GM18508 (cell line): ENCODE results near the gene TRIM24.
"Not testable (repeated sequence)": the region's sequence is repeated elsewhere in the genome, so short reads cannot be mapped to it uniquely, and the experiment has no call there.

ENCODE experiments used
- ATAC-seq: cut with Tn5 transposase; IDR thresholded peaks from one replicate; pipeline ENCODE4 v1.9.1; 2021; ENCODE audit warnings: moderate number of reproducible peaks; ENCODE audit not compliant: insufficient read depth, unreplicated experiment

The TRIM24 gene

DNA sequence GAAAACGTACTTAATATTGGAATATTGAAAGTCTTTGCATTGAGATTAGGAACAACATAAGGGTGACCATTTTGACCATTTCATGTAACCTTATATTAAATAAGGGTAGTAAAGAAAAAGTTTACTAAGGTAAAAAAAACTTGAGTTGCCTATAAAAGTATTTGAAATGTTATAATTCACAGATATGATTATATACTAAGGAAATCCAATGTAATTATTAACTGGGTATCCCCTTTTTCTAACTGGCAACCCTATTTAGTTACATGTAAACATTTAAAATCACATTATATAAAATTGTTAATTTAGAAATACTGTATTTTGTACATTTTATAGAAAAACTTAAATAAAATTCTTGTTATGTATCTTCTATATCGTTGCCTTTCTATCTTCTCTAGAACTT, 64.2 kb downstream of the TRIM24 start:
- ATAC-seq = no peak

DNA sequence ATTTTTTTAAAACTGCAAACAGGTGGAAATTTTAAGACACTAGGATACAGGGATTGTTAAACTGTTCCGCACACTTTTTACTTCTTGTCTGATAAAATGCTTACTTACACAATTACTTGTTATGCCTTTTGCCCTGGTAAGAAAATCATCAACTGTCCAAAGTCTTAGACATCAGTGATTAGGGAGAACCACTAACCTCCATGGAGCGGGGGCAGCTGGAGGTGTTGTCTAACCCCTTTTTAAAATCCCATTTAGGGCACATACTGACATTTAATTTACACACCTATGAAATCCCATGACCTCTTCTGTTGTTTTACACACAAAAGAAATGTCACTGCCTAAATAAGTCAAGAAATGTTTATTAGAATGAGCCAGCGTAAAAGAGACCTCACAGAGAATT, 65.7 kb downstream of the TRIM24 start:
- ATAC-seq = no peak

GRCh38 chr7:138527746-138528223, 67.7 kb downstream of the TRIM24 start:
- ATAC-seq = no peak

- not testable (repeated sequence) for ATAC-seq
These were observed 76.8 kb downstream of the TRIM24 start for GRCh38 chr7:138536833-138537232.

GRCh38 chr7:138538518-138538917, 78.5 kb downstream of the TRIM24 start:
- ATAC-seq = no peak

DNA sequence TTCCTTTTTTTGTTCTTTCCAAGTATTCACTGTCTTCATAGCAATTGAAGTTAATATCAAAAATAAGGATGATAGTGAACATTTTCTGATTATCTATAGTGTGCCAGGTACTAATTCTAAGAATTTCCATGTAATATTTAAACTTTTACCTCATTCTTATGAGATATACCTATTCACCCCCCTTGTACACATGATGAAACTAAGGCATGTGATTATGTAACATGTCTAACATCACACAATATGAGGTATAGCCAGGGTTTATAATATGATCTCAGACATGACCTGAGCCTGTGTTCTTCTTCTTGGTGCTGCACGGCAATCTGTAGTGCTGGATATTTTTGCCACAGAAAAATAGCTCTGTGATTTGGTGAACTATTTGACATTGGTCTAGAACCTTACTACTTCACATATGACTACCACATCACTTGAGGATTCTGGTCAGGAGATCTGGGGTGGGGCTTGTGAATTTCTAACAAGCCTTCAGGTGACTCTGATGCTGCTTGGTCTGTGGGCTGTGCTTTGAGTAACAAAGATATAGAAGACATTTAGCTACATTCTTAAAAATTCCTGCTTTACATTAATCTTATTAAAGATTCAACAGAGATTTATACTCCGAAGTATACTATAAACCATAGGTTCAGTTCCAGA, 79.1 kb downstream of the TRIM24 start:
- ATAC-seq = no peak

DNA sequence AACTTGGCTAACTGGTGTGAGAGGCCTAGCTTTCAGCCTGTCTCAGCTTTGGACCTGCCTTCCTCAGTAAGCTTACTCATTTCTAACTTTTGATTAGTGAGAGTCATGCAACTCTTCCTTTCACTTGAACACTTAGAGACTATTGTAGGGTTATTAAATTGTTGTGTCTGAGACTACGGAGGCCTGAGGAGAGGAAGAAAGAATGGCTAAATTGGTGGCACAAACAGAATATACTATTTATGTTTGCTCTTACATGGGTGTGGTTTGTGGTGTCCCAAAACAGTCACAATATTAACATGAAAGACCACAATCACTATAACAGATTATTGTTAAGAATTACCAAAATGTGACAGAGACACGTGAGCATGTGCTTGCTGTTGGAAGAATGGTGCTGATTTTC, 82.1 kb downstream of the TRIM24 start:
- peak; percentile 93 for ATAC-seq

DNA sequence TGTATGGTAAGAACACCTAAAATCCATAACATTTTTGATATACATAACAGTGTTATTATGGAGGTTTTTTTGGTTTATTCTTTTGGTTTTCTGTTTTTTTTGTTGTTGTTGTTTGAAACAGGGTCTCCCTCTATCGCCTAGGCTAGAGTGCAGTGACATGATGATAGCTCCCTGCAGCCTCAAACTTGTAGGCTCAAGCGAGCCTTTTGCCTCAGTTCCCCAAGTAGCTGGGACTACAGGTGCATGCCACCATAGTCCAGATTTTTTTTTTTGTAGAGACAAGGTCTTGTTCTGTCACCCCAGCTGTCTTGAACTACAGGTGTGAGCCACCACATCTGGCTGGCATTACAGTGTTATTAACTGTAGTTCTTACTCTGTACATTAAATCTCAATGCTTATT, 83.7 kb downstream of the TRIM24 start:
- ATAC-seq = no peak

DNA sequence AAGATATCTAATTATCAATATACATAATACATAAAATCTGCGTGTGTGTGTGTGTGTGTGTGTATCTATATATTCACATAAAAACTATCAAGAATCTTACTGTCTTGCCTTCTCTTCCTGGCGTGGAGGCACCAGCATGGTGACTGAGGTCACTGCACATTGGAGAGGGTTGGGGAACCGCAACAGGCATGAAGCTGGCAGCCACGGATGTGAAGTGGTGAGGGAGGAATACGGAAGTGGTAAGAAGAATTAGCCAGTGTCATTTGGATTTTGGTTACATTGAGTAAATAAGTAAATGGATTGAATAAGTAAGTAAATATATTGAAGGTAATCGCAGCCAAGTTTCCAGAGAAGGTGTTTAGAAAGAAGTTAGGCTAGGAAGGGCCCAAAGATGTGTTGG, 85.1 kb downstream of the TRIM24 start:
- ATAC-seq = no peak

GRCh38 chr7:138546064-138546619, 86.1 kb downstream of the TRIM24 start:
- ATAC-seq = no peak

GRCh38 chr7:138546829-138547228, 86.8 kb downstream of the TRIM24 start:
- no peak for ATAC-seq

DNA sequence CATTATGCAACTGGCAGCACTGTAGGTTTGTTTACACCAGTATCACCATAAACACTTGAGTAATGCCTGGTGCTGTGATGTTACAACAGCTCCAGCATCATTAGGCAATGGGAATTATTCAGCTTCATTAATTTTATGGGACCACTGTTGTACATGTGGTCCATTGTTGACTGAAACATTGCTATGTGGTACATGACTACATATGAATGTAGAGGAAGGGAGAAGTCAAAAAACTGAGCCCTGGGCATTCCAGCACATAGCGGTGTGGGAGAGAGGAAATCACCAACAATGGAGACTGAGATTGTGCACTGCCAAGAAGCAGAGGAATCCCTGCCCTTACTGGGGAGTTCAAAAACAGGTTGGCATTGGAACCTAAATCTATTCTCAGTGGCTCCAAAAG, 89.0 kb downstream of the TRIM24 start:
- ATAC-seq = no peak

- ATAC-seq = no peak
These were observed 90.3 kb downstream of the TRIM24 start for GRCh38 chr7:138550337-138550736.

GRCh38 chr7:138551102-138551501, 91.0 kb downstream of the TRIM24 start:
- no peak for ATAC-seq

- ATAC-seq = no peak
These were observed 93.7 kb downstream of the TRIM24 start for GRCh38 chr7:138553805-138554204.

GRCh38 chr7:138554674-138555073, 94.6 kb downstream of the TRIM24 start:
- ATAC-seq = no peak

- ATAC-seq = no peak
These were observed 95.6 kb downstream of the TRIM24 start for GRCh38 chr7:138555684-138556083.

GRCh38 chr7:138556771-138557484, 96.9 kb downstream of the TRIM24 start:
- no peak for ATAC-seq

- no peak for ATAC-seq
These were observed 99.4 kb downstream of the TRIM24 start for GRCh38 chr7:138559448-138559847.

GRCh38 chr7:138563808-138564207, 103.7 kb downstream of the TRIM24 start:
- ATAC-seq = no peak

DNA sequence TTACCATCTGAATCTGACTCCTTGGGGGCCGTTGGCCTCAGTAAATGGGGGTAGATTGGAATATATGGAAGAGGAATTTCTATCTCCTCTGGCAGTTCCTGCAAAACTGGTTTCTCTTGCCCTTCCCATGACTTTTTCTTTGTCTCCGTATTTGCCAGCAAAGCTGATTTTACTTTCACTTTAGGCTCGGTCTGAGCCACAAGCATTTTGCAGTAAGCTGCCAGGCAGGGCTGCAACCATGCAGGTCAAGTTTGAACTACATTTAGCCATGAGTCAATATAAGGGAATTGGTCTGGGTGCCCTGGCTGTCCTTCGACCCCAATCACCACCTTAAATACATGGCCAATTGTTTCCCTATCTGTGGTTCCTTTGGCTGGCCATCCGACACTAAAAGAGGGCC, 104.3 kb downstream of the TRIM24 start:
- no peak for ATAC-seq

GRCh38 chr7:138565071-138565450, 105.0 kb downstream of the TRIM24 start:
- no peak for ATAC-seq
